ENCODE data around the gene SCFD2. TPM values are rescaled to one million over a fixed set of nuclear protein-coding genes. Genes with fewer than 3 reads are reported as not detected.

Gene SCFD2
- polyA plus RNA-seq, 3 donors: 4.1 to 8.2 (median 8.1) TPM

- no peak overlapping the region for H3K27ac ChIP-seq (ENCODE audit: low read depth, low read length)
Measured at GRCh38 chr4:52824603-52825459, 541.0 kb downstream of the SCFD2 start.

GRCh38 chr4:52824270-52824602, 541.6 kb downstream of the SCFD2 start:
- H3K27ac ChIP-seq (ENCODE audit: low read depth, low read length): no peak overlapping the region
- 91 to 95% (median 91%) methylated on average over 6 of the region's 6 CpGs for WGBS, 3 donors

More at GRCh38 chr4:52824603-52825459, 541.0 kb downstream of the SCFD2 start:
- WGBS, 3 donors: 58 to 71% (median 71%) methylated on average over 12 of the region's 12 CpGs

- no peak overlapping the region for H3K27ac ChIP-seq (ENCODE audit: low read depth, low read length)
- WGBS, 3 donors: 63 to 76% (median 66%) methylated on average over 1 of the region's 1 CpG
Measured at GRCh38 chr4:52823702-52824092, 542.2 kb downstream of the SCFD2 start.

Other genes with a start within 250 kb of the SCFD2 start
- 10 to 100 TPM; 13.6 to 38.4 (median 24.0) TPM for gene FIP1L1, start 11.6 kb upstream of the SCFD2 start, polyA plus RNA-seq
- gene LNX1, start 225.4 kb upstream of the SCFD2 start, polyA plus RNA-seq: 10 to 100 TPM in 2 of 3 donors, 1 to 10 TPM in 1; 9.8 to 14.1 (median 11.2) TPM